Endothelial cell of umbilical vein (primary cell): ENCODE results near the gene RAB11B. TPM values are rescaled to one million over a fixed set of nuclear protein-coding genes. Genes with fewer than 3 reads are reported as not detected.
"Not testable (repeated sequence)": the region's sequence is repeated elsewhere in the genome, so short reads cannot be mapped to it uniquely, and the experiment has no call there.

Experiments
- BruUV-seq: library from RNA; stranded (reverse); fragments of 400-500 nt; replicated peaks from 2 replicates; lab custom pipeline; 2021; lab: Mats Ljungman, UMichigan
- CTCF ChIA-PET: fragments of 300-600, 350-600 bp; sonication (Branson Sonifier 250); formaldehyde crosslinking; loops from one replicate; lab custom pipeline; 2021; ENCODE audit warnings: antibody characterized with exemption, inconsistent platforms; lab: Charles Lee
- POLR2A ChIA-PET: fragments of 300-600, 350-600 bp; sonication (Branson Sonifier 250); formaldehyde crosslinking; loops from one replicate; lab custom pipeline; 2021; ENCODE audit warnings: antibody characterized with exemption, inconsistent platforms; lab: Charles Lee
- DNase-seq: peaks from one replicate; pipeline ENCODE4 v3.0.0-alpha.2; 2011; ENCODE audit warnings: low read depth, low spot score
- FAIRE-seq: peaks from 2 replicates; lab custom pipeline; 2011; peaks lifted over from hg19 to GRCh38; lab: Jason Lieb, UNC
- H2AFZ ChIP-seq: 2 replicates; pipeline ENCODE4 v1.6.0; 2012; ENCODE audit warnings: low read depth, low read length, control low read depth, inconsistent platforms
- H3K27ac ChIP-seq: 2 replicates; pipeline ENCODE4 v1.5.1; 2011; ENCODE audit warnings: low read depth, mild to moderate bottlenecking, control low read depth, low read length, moderate library complexity; ENCODE audit not compliant: insufficient read depth
- H3K27me3 ChIP-seq, 2 experiments: 2 replicates each; pipeline versions ENCODE4 v1.6.0 to v1.6.1; 2011; ENCODE audit warnings: low read length in 2 of 2, mixed read lengths in 1 of 2; ENCODE audit not compliant: control insufficient read depth in 2 of 2, insufficient read depth in 2 of 2
- H3K36me3 ChIP-seq, 2 experiments: 2 replicates in 1 of 2; 3 replicates in 1 of 2; pipeline ENCODE4 v1.5.1; 2011; ENCODE audit warnings: low read length in 2 of 2, mild to moderate bottlenecking in 1 of 2, moderate library complexity in 1 of 2; ENCODE audit not compliant: control insufficient read depth in 2 of 2, insufficient read depth in 2 of 2; ENCODE audit errors: extremely low read depth in 1 of 2
- H3K4me1 ChIP-seq: 3 replicates; pipeline ENCODE4 v1.5.1; 2011; ENCODE audit warnings: mild to moderate bottlenecking, low read length; ENCODE audit not compliant: control insufficient read depth, insufficient read depth; ENCODE audit errors: extremely low read depth
- H3K4me2 ChIP-seq: 2 replicates; pipeline ENCODE4 v1.6.1; 2011; ENCODE audit warnings: low read length, control low read depth, mixed read lengths; ENCODE audit not compliant: insufficient read depth
- H3K4me3 ChIP-seq, 3 experiments: fragments of 200-600 bp in 1 of 3; sonication (generic), shearing (Covaris generic) in 1 of 3; replicated peaks in 1 of 3; 2 replicates each; pipeline ENCODE4 v1.5.1; 2011 to 2016; ENCODE audit warnings: control low read depth in 3 of 3, low read length in 3 of 3, mild to moderate bottlenecking in 2 of 3, inconsistent platforms in 1 of 3, low read depth in 1 of 3, moderate library complexity in 1 of 3; ENCODE audit not compliant: insufficient read depth in 1 of 3
- H3K79me2 ChIP-seq: 2 replicates; pipeline ENCODE4 v1.6.0; 2012; ENCODE audit warnings: low read length, inconsistent platforms; ENCODE audit not compliant: control insufficient read depth, insufficient read depth
- H3K9ac ChIP-seq: replicated peaks from 2 replicates; pipeline ENCODE3; 2011; ENCODE audit warnings: low read length, control low read depth; ENCODE audit not compliant: insufficient read depth; ENCODE audit errors: extremely low read depth
- H3K9me1 ChIP-seq: replicated peaks from 3 replicates; pipeline ENCODE4 v1.6.0; 2011; ENCODE audit warnings: mild to moderate bottlenecking, low read length; ENCODE audit not compliant: control insufficient read depth, insufficient read depth; ENCODE audit errors: extremely low read depth
- H3K9me3 ChIP-seq: replicated peaks from 2 replicates; pipeline ENCODE4 v1.5.1; 2012; ENCODE audit warnings: low read length, inconsistent platforms; ENCODE audit not compliant: control insufficient read depth, insufficient read depth
- H4K20me1 ChIP-seq: replicated peaks from 2 replicates; pipeline ENCODE3; 2011; ENCODE audit warnings: mild to moderate bottlenecking, low read length; ENCODE audit not compliant: control insufficient read depth, insufficient read depth; ENCODE audit errors: extremely low read depth
- GATA2 ChIP-seq: IDR thresholded peaks from 2 replicates; pipeline ENCODE4 v1.7.0; 2011; ENCODE audit warnings: low read depth, mild to moderate bottlenecking, moderate library complexity, mixed read lengths, low read length; ENCODE audit not compliant: insufficient read length, insufficient read depth
- JUN ChIP-seq: IDR thresholded peaks from 2 replicates; pipeline ENCODE4 v1.6.1; 2011; ENCODE audit warnings: borderline replicate concordance, low read depth; ENCODE audit not compliant: insufficient read length, insufficient read depth
- POLR2AphosphoS5 ChIP-seq: IDR thresholded peaks from 2 replicates; pipeline ENCODE4 v1.6.1; 2012; ENCODE audit warnings: low read depth, mild to moderate bottlenecking, control low read depth, low read length, moderate library complexity; ENCODE audit not compliant: insufficient read depth
- dilution Hi-C: fragments of 300-500 bp; cut with MboI; formaldehyde crosslinking; loops from one replicate; pipeline ENCODE4 v1.15.0; 2019; ENCODE audit warnings: low sequenced_read_pairs; ENCODE audit not compliant: extremely low pct_ligation_motif_present
- intact Hi-C: fragments of 100-400 bp; cut with micrococcal nuclease; formaldehyde crosslinking; loops from one replicate; pipeline ENCODE4 v1.10.0; 2022
- polyA plus RNA-seq, 4 experiments: library from polyadenylated mRNA; depleted of rRNA in 3 of 4; stranded (reverse) in 3 of 4; unstranded in 1 of 4; fragments of >200 nt; gene quantifications; 2 replicates each; pipeline versions ENCODE4 v1.2.1 to v1.2.3, GENCODE V29; 2011 to 2012; ENCODE audit warnings: missing spikeins in 1 of 4
- total RNA-seq: library from RNA; stranded (reverse); gene quantifications from 2 replicates; pipeline ENCODE4 v1.2.3, GENCODE V29; 2021
- TF ChIP-seq, protein P1 (sequence below): IDR thresholded peaks from 2 replicates; pipeline ENCODE4 v1.6.1; 2011; ENCODE audit not compliant: insufficient read depth, insufficient read length

RAB11B gene
- total and polyA plus RNA-seq, 2 donors (not counting 3 experiments of a cell fraction or from before 2014, with no cell fraction given) = 74.1 to 99.8 TPM

GRCh38 chr19:8386419-8386818 is 3.7 kb upstream of the RAB11B start:
- H3K79me2 ChIP-seq, H3K9me1 ChIP-seq, H3K4me3 ChIP-seq, H4K20me1 ChIP-seq, H3K4me1 ChIP-seq, H3K4me2 ChIP-seq, intact Hi-C loops, BruUV-seq, DNase-seq, FAIRE-seq, dilution Hi-C loops, H3K9me3 ChIP-seq, H3K27ac ChIP-seq, H3K27me3 ChIP-seq, H2AFZ ChIP-seq, H3K36me3 ChIP-seq, H3K9ac ChIP-seq: not testable (repeated sequence)
- CTCF ChIA-PET = interaction anchor here (0.8 kb wide), 1 partner anchor 25 kb away, joined by 3 read pairs; no protein-coding TSS in a partner anchor
- POLR2A ChIA-PET = interaction anchor here (0.6 kb wide), 2 partner anchors 17 to 19 kb away, joined by 4 to 7 read pairs; no protein-coding TSS in a partner anchor

DNA sequence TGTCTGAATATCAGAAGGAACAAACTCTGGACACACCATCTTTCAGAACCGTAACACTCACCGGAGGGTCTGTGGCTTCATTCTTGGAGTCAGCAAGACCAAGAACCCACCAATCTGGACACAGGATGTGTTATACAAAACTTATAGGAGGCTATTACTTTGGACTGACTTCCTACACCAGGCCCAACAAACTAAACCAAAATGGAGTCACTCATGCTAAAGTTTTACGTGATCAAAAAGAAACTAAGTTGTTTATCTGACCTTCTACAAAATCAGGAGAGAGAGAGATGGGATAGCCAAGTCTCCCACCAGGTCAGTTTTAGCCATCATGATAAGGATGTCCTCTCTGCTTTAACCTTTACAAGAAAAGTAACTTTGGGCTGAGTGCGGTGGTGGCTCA is 3.2 kb upstream of the RAB11B start:
- intact Hi-C loops (no loop called here), dilution Hi-C loops (no loop called here)
- BruUV-seq = no TSS peak
- H3K4me1 ChIP-seq = peaks cover 7% of the 10 kb centered on the region
- H3K9ac ChIP-seq = no peak overlapping the region
- H3K4me2 ChIP-seq = no peak overlapping the region
- H3K27me3 ChIP-seq = no peaks in the 10 kb centered on the region
- H3K79me2 ChIP-seq = peaks cover 11% of the 10 kb centered on the region
- CTCF ChIA-PET = no interaction called here
- H3K4me3 ChIP-seq = no peak overlapping the region
- no peaks in the 10 kb centered on the region for H4K20me1 ChIP-seq
- DNase-seq (no peak), FAIRE-seq (no peak)
- H2AFZ ChIP-seq = no peak overlapping the region
- POLR2A ChIA-PET = no interaction called here
- H3K36me3 ChIP-seq = no peaks in the 10 kb centered on the region
- no peak for TF ChIP-seq POLR2AphosphoS5
- TF ChIP-seq, protein P1, sequence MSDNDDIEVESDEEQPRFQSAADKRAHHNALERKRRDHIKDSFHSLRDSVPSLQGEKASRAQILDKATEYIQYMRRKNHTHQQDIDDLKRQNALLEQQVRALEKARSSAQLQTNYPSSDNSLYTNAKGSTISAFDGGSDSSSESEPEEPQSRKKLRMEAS = no peak
- no peak for TF ChIP-seq GATA2
- TF ChIP-seq JUN = no peak
- no peak overlapping the region for H3K27ac ChIP-seq
- no peaks in the 10 kb centered on the region for H3K9me3 ChIP-seq
- no peaks in the 10 kb centered on the region for H3K9me1 ChIP-seq
